ENCODE measurements around the gene PMEL. TPM values are rescaled to one million over a fixed set of nuclear protein-coding genes. Genes with fewer than 3 reads are reported as not detected.

PMEL gene
- total RNA-seq, 1 experiment from 2014 or later, result 5.8 TPM

DNA sequence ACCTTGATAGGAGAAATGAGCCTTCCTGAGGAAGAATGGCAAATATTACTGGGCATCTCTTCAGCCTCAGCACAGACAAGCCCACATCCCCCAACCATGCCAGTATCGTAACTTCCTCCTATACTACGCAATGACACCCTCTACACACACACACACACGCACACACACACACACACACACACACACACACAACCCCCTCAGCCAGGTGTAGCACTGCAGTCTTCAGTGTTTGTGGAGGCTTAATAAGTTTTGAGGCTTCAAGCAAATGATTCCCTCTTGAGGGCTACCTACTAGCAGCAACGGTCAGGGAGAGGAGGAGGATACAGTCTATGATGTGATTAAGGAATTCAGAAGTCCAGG, 33.3 kb downstream of the PMEL start (continued):
- TF ChIP-seq, protein P1, sequence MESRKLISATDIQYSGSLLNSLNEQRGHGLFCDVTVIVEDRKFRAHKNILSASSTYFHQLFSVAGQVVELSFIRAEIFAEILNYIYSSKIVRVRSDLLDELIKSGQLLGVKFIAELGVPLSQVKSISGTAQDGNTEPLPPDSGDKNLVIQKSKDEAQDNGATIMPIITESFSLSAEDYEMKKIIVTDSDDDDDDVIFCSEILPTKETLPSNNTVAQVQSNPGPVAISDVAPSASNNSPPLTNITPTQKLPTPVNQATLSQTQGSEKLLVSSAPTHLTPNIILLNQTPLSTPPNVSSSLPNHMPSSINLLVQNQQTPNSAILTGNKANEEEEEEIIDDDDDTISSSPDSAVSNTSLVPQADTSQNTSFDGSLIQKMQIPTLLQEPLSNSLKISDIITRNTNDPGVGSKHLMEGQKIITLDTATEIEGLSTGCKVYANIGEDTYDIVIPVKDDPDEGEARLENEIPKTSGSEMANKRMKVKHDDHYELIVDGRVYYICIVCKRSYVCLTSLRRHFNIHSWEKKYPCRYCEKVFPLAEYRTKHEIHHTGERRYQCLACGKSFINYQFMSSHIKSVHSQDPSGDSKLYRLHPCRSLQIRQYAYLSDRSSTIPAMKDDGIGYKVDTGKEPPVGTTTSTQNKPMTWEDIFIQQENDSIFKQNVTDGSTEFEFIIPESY (IDR thresholded peaks at IDR 0.05; ENCODE audit: extremely low read depth, insufficient replicate concordance, low read length), result no peak
- TF ChIP-seq ZFX (IDR thresholded peaks at IDR 0.05) (no peak), JUND (IDR thresholded peaks at IDR 0.05) (no peak)

DNA sequence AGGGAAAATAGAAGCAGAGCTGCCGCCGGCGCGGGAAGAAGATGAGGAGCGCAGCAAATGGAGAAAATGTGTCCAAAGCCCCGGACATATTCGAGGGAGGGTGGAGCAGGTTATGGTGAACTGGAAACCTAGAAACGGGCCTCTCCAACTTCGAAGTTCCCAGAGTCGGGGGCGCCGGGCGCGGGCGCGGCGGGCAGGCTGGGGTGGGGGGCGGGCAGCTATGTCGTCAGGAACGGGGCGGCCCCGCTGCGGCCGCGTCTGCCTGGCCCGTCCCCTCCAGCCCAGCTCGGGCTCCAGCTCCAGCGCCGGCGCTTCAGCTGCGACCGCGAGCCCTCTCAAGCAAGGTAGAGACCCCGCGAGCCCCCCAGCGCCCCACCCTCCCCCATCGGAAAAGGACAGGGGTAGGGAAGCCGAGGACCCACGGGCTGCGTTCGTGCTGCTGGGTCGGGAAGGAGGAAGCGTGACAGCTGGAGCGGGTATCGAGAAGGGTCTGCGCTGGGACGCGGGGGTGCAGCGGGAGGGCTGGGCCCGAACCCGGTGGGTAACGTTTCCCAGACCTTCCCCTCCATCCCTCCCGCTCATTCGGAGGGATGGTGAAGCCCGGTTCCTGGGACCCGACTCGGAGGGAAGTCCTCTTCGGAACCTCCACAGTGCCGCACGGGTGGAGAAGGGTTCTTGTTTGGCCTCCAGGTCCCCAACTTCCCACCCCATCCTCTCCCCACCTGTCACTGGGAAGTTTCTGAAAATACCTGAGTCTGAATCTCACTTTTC, 33.9 kb downstream of the PMEL start:
- Histone ChIP-seq H3K9ac (ENCODE audit: low read length) (peak overlapping the region; percentile 73), H3K36me3 (ENCODE audit: control insufficient read depth in 1 of 2, insufficient read depth in 2 of 2, low read length in 2 of 2) (no peaks in the 10 kb centered on the region), H3K79me2 (ENCODE audit: insufficient read depth, low read length) (peaks cover 10% of the 10 kb centered on the region; the same call in 1 of the 2 replicates), H4K20me1 (ENCODE audit: insufficient read depth) (no peaks in the 10 kb centered on the region), H2AFZ (ENCODE audit: low read depth, low read length, poor library complexity, severe bottlenecking) (peak overlapping the region; percentile 75), H3K27me3 (ENCODE audit: insufficient read depth, low read length) (no peaks in the 10 kb centered on the region), H3K4me3 (replicated peaks in 1 of 2; ENCODE audit: low read depth in 1 of 2, low read length in 2 of 2) (peak overlapping the region; percentile 71 to 74), H3K4me1 (ENCODE audit: control insufficient read depth in 1 of 2, insufficient read depth in 2 of 2, low read length in 2 of 2) (peaks cover 27 to 55% of the 10 kb centered on the region in 2 experiments), H3K4me2 (ENCODE audit: low read length) (peak overlapping the region; percentile 91), H3K27ac (ENCODE audit: low read depth, low read length) (peak overlapping the region; percentile 67), H3K9me2 (ENCODE audit: insufficient read depth) (no peaks in the 10 kb centered on the region), H3K9me3 (ENCODE audit: control insufficient read depth in 1 of 2, insufficient read depth in 1 of 2, low read depth in 1 of 2, low read length in 2 of 2) (no peaks in the 10 kb centered on the region)
- ATAC-seq (peak; percentile 30), DNase-seq (ENCODE audit: low read depth, low spot score) (no peak)
- RAD21 ChIA-PET (ENCODE audit: low non-redundant PET in 1 of 2, low total read pairs in 2 of 2, uncharacterized antibody in 2 of 2, unreplicated experiment in 2 of 2), result no interaction called here
- POLR2A ChIA-PET, result interaction anchor here (0.7 to 2.3 kb wide), 3 partner anchors 42 to 103 kb away, joined by 3 to 7 read pairs (median 7); partner anchors contain the start of genes DNAJC14 and RAB5B
- intact Hi-C loops (cut with micrococcal nuclease), result loop anchor here (5.0 kb wide), 1 partner anchor 110 kb away; the partner anchor contains the start of gene RPS26
- TF ChIP-seq ZFX (IDR thresholded peaks at IDR 0.05) (no peak), FOSL1 (IDR thresholded peaks at IDR 0.05; ENCODE audit: low read depth) (no peak), RAD21 (IDR thresholded peaks at IDR 0.05; ENCODE audit: low read depth) (no peak), POLR2AphosphoS5 (IDR thresholded peaks at IDR 0.05; ENCODE audit: low read depth, low read length) (peak; percentile 57)
- CTCF ChIA-PET, result interaction anchor here (1.0 to 2.1 kb wide), 3 partner anchors 8 to 193 kb away, joined by 3 to 10 read pairs (median 3); no protein-coding TSS in a partner anchor
- BruUV-seq (replicated peaks), result no TSS peak
